ENCODE data around the gene TMEM43.

The TMEM43 gene

DNA sequence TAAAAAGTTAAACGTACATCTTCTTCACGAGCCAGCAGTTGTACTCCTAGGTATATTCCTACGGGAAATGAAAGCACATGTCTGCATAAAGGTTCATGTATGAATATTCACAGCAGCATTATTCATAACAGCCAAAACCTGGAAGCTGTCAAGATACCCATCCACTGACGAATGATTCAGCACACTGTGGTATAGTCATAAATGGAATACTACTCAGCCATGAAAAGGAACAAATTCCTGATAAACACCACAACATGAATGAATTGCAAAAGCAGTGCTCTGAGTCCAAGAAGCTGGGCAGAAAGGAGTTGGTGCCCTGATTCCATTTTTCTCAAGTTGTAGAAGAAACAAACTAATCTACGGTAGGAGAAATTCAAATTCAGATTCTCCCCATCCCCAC lies 3.9 kb downstream of the TMEM43 start:
- ATAC-seq (no peak), DNase-seq (no peak)
- Mint-ChIP-seq H3K4me3 (no peak overlapping the region), H3K4me1 (peaks cover 32% of the 10 kb centered on the region), H3K27ac (no peak overlapping the region), H3K9me3 (no peaks in the 10 kb centered on the region), H3K27me3 (no peaks in the 10 kb centered on the region)

DNA sequence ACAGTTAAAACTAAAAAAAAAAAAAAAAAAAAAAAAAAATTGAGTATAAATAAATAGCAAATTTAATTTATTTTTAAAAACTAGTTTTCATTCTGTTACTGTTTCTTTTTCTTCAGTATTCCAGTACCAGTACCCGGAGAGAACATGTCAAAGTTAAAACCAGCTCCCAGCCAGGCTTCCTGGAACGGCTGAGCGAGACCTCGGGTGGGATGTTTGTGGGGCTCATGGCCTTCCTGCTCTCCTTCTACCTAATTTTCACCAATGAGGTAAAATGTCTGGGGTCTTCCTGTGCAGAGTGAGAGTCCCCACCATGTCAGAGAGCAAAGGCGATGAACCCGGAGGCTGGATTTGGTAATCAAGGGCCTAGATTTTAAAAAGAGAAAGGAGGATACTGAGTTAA lies 4.4 kb downstream of the TMEM43 start:
- DNase-seq (no peak), ATAC-seq (no peak)
- Mint-ChIP-seq H3K27me3 (no peaks in the 10 kb centered on the region), H3K27ac (no peak overlapping the region), H3K4me3 (no peak overlapping the region), H3K4me1 (peaks cover 29% of the 10 kb centered on the region), H3K9me3 (no peaks in the 10 kb centered on the region)

GRCh38 chr3:14130230-14130629 lies 5.4 kb downstream of the TMEM43 start:
- Mint-ChIP-seq H3K4me3 (no peak overlapping the region), H3K27ac (peak overlapping the region; percentile 65 to 79), H3K4me1 (peaks cover 29% of the 10 kb centered on the region), H3K27me3 (no peaks in the 10 kb centered on the region), H3K9me3 (no peaks in the 10 kb centered on the region)
- ATAC-seq (no peak), DNase-seq (no peak)

GRCh38 chr3:14130707-14131106 lies 5.9 kb downstream of the TMEM43 start:
- H3K27ac Mint-ChIP-seq: no peak overlapping the region
- H3K9me3 Mint-ChIP-seq: no peaks in the 10 kb centered on the region
- H3K27me3 Mint-ChIP-seq: no peaks in the 10 kb centered on the region
- DNase-seq (no peak), ATAC-seq (no peak)
- H3K4me3 Mint-ChIP-seq: no peak overlapping the region
- peaks cover 28% of the 10 kb centered on the region for H3K4me1 Mint-ChIP-seq

DNA sequence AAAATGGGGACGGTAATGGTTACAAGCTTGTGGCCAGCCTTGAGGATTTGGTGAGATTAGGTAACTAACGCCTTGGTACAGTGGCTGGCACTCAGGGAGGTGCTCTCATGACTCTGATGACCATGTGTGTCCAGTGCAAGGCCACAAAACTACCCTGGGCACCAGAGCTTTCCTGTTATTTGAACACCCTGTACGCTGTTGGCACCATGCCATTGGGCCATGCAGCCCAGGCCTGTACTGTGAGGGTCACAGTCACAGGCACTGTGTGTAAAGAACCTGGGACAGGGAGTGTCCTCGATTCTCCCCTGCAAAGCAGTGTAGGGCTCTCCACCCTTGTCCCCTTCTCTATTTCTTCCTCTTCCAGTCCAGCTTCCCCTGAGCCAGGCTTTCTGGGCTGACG lies 6.3 kb downstream of the TMEM43 start:
- no peaks in the 10 kb centered on the region for H3K9me3 Mint-ChIP-seq
- peaks cover 24% of the 10 kb centered on the region for H3K4me1 Mint-ChIP-seq
- H3K27ac Mint-ChIP-seq: no peak overlapping the region
- no peaks in the 10 kb centered on the region for H3K27me3 Mint-ChIP-seq
- ATAC-seq: no peak
- no peak overlapping the region for H3K4me3 Mint-ChIP-seq
- DNase-seq: no peak

DNA sequence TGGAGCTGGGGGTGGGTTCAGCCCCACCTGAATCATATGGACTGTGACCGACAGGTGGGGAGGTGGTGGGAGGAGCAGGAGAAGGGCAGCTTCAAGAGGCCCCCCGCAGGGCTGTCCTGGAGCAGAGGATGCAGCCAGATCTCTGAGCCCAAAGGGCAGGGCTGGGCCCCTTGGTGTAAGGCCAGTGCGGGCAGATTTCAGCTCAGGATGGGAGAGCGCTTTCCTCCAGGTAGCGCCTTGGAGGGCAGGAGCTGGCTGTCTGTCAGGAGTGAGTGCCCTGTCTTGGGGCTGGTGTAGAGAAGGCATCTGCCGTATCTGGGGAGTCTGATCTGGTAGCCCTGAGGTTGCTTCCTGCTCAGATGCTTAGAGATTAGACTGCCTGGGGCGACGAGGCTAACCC lies 7.3 kb downstream of the TMEM43 start:
- Mint-ChIP-seq H3K27me3 (no peaks in the 10 kb centered on the region), H3K9me3 (no peaks in the 10 kb centered on the region), H3K4me1 (peaks cover 14% of the 10 kb centered on the region), H3K27ac (no peak overlapping the region), H3K4me3 (no peak overlapping the region)
- no peak for ATAC-seq
- no peak for DNase-seq

GRCh38 chr3:14132689-14133088 lies 7.8 kb downstream of the TMEM43 start:
- H3K9me3 Mint-ChIP-seq: no peaks in the 10 kb centered on the region
- no peaks in the 10 kb centered on the region for H3K27me3 Mint-ChIP-seq
- peaks cover 9% of the 10 kb centered on the region for H3K4me1 Mint-ChIP-seq
- DNase-seq (no peak), ATAC-seq (no peak)
- H3K27ac Mint-ChIP-seq: no peak overlapping the region
- no peak overlapping the region for H3K4me3 Mint-ChIP-seq

DNA sequence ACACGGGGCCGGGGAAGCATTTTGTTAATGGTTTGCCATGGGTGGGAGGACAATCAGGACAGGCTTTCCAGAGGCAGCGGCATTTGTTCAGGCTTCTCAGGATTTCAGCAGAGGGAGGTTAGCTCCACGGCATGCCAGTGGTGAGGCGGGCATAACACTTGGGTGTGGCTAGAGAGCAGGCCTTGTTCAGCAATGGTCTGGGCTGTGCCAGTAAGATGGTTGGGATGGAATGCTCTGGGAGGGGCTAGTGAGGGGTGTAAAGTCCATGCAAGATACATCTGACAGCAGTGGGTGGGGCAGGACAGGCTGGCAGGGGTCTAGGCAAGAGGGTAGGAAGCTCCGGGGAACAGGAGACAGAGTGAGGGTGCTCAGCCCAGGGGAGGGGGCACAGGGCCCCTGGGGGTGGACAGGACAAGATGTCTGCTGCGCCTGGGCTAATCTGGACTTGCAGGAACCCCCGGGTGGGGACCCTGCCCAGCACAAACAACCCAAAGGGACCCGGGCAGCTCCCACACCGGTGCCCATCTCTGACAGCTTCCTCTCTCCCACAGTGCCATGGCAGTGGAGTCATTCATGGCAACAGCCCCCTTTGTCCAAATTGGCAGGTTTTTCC lies 8.4 kb downstream of the TMEM43 start:
- DNase-seq (no peak), ATAC-seq (no peak)
- H3K27ac Mint-ChIP-seq: peak overlapping the region in 1 of 2 donors; percentile 69
- H3K4me1 Mint-ChIP-seq: peaks cover 3% of the 10 kb centered on the region
- H3K27me3 Mint-ChIP-seq: no peaks in the 10 kb centered on the region
- no peak overlapping the region for H3K4me3 Mint-ChIP-seq
- no peaks in the 10 kb centered on the region for H3K9me3 Mint-ChIP-seq

GRCh38 chr3:14133876-14134275 lies 9.0 kb downstream of the TMEM43 start:
- Mint-ChIP-seq H3K27ac (no peak overlapping the region), H3K4me3 (no peak overlapping the region), H3K9me3 (no peaks in the 10 kb centered on the region), H3K4me1 (no peaks in the 10 kb centered on the region), H3K27me3 (no peaks in the 10 kb centered on the region)
- DNase-seq: no peak
- ATAC-seq: no peak

- Mint-ChIP-seq H3K4me1 (no peaks in the 10 kb centered on the region), H3K27ac (peak overlapping the region in 1 of 2 donors; percentile 6)
- DNase-seq: no peak
Observed at GRCh38 chr3:14134291-14134690, 9.4 kb downstream of the TMEM43 start.

GRCh38 chr3:14135581-14135980 lies 10.7 kb downstream of the TMEM43 start:
- Mint-ChIP-seq H3K4me3 (no peak overlapping the region), H3K9me3 (no peaks in the 10 kb centered on the region), H3K27ac (peak overlapping the region; percentile 30 to 75), H3K4me1 (no peaks in the 10 kb centered on the region), H3K27me3 (no peaks in the 10 kb centered on the region)
- DNase-seq (no peak), ATAC-seq (no peak)

More at GRCh38 chr3:14134291-14134690, 9.4 kb downstream of the TMEM43 start:
- no peaks in the 10 kb centered on the region for H3K27me3 Mint-ChIP-seq
- no peaks in the 10 kb centered on the region for H3K9me3 Mint-ChIP-seq
- no peak for ATAC-seq
- no peak overlapping the region for H3K4me3 Mint-ChIP-seq

DNA sequence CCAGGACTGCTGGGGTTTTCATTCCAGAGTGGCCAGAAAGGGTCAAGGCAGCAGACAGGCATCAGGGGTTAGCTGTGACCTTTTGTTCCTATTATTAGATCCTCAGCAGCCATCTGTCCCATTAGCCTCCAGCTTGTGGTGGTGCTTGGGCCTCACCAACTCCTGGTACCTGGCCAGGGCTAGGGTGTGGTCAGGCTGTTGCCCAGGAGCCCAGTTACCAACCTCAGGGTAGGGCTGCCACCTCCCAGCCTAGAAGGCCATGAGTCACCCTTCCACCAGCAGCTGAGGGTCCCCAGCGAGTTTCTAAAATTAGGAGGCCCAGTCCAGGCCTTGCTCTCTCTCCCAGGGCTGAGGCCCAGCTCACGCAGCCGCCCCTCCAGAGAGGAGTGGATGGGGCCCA lies 12.2 kb downstream of the TMEM43 start:
- peak overlapping the region in 1 of 2 donors; percentile 42 for H3K27ac Mint-ChIP-seq

GRCh38 chr3:14137445-14137844 lies 12.6 kb downstream of the TMEM43 start:
- DNase-seq (no peak), ATAC-seq (no peak)
- Mint-ChIP-seq H3K9me3 (no peaks in the 10 kb centered on the region), H3K27me3 (no peaks in the 10 kb centered on the region), H3K4me3 (no peak overlapping the region), H3K27ac (peak overlapping the region in 1 of 2 donors; percentile 42), H3K4me1 (peaks cover 15% of the 10 kb centered on the region)

More for the DNA sequence above, 12.2 kb downstream of the TMEM43 start:
- Mint-ChIP-seq H3K9me3 (no peaks in the 10 kb centered on the region), H3K4me1 (peaks cover 11% of the 10 kb centered on the region), H3K27me3 (no peaks in the 10 kb centered on the region), H3K4me3 (no peak overlapping the region)
- DNase-seq (no peak), ATAC-seq (no peak)

- peak overlapping the region; percentile 66 to 81 for H3K27ac Mint-ChIP-seq
- DNase-seq: no peak
- peaks cover 23% of the 10 kb centered on the region for H3K4me1 Mint-ChIP-seq
- no peaks in the 10 kb centered on the region for H3K9me3 Mint-ChIP-seq
- no peak for ATAC-seq
- no peak overlapping the region for H3K4me3 Mint-ChIP-seq
- no peaks in the 10 kb centered on the region for H3K27me3 Mint-ChIP-seq
Observed at GRCh38 chr3:14138109-14138877, 13.4 kb downstream of the TMEM43 start.

GRCh38 chr3:14138878-14139655 lies 14.2 kb downstream of the TMEM43 start:
- no peak overlapping the region for H3K4me3 Mint-ChIP-seq
- H3K9me3 Mint-ChIP-seq: no peaks in the 10 kb centered on the region
- ATAC-seq (no peak), DNase-seq (no peak)
- H3K27me3 Mint-ChIP-seq: no peaks in the 10 kb centered on the region
- peaks cover 26% of the 10 kb centered on the region for H3K4me1 Mint-ChIP-seq
- peak overlapping the region; percentile 50 to 55 for H3K27ac Mint-ChIP-seq

DNA sequence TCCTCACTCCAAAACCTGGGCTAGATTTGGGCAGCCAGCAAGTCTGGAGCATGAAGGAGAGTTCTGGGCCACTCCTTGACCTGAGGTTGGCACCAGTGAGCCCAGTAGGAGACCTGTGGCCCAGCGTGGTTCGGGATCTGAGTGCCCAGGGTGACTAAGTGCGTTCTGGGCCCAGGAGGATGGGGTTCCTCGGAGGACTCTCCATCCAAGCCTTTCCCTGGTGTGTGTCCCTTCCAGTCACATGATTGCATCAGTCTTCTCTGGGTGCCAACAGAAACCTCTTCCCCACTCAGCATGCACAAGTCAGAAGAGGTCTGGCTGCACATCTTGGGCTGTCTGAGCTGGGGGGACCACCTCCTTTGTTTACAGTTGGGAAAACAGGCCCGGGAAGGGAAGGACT lies 14.9 kb downstream of the TMEM43 start:
- Mint-ChIP-seq H3K4me1 (peaks cover 33% of the 10 kb centered on the region), H3K9me3 (no peaks in the 10 kb centered on the region), H3K4me3 (no peak overlapping the region), H3K27me3 (no peaks in the 10 kb centered on the region), H3K27ac (peak overlapping the region; percentile 55 to 63)
- ATAC-seq (no peak), DNase-seq (no peak)
